ENCODE data around the gene ZNF407. TPM values are rescaled to one million over a fixed set of nuclear protein-coding genes. Genes with fewer than 3 reads are reported as not detected.

Gene ZNF407
- total RNA-seq, 2 donors from 2014 or later, result 11.7 to 22.2 TPM

DNA sequence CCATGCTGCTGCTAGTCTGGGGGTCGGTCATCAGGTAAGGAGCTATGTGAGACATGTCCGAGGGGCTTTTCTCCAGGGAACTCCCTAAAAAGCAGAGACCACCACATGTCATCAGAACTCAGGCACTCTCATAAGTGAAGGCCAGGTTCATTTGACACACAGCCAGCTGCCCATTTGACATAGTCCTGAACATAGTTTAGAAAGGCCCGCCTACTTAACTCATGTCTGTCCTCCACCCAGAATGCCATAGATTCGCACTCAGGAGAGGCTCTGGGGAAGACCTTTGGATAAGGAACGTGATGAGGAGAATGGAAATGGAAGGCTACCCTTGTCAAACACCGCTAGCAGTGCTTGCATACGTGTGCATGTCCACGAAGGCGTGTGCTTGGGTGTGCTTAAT is 454.1 kb downstream of the ZNF407 start:
- DNase-seq (ENCODE audit: low spot score), result no peak
- Histone ChIP-seq H3K27ac (no peak overlapping the region), H3K9me3 (no peaks in the 10 kb centered on the region), H3K4me3 (no peak overlapping the region), H3K36me3 (no peaks in the 10 kb centered on the region), H3K4me1 (replicated peaks) (no peaks in the 10 kb centered on the region), H3K27me3 (replicated peaks; ENCODE audit: insufficient read depth) (no peaks in the 10 kb centered on the region)
- TF ChIP-seq POLR2A (IDR thresholded peaks at IDR 0.05) (no peak), POLR2AphosphoS5 (IDR thresholded peaks at IDR 0.05) (no peak)
- TF ChIP-seq, protein P1, sequence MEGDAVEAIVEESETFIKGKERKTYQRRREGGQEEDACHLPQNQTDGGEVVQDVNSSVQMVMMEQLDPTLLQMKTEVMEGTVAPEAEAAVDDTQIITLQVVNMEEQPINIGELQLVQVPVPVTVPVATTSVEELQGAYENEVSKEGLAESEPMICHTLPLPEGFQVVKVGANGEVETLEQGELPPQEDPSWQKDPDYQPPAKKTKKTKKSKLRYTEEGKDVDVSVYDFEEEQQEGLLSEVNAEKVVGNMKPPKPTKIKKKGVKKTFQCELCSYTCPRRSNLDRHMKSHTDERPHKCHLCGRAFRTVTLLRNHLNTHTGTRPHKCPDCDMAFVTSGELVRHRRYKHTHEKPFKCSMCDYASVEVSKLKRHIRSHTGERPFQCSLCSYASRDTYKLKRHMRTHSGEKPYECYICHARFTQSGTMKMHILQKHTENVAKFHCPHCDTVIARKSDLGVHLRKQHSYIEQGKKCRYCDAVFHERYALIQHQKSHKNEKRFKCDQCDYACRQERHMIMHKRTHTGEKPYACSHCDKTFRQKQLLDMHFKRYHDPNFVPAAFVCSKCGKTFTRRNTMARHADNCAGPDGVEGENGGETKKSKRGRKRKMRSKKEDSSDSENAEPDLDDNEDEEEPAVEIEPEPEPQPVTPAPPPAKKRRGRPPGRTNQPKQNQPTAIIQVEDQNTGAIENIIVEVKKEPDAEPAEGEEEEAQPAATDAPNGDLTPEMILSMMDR (IDR thresholded peaks at IDR 0.05), result no peak
- 90% methylated on average over 9 of the region's 9 CpGs for WGBS
- intact Hi-C loops (cut with DNase I), result no loop called here

DNA sequence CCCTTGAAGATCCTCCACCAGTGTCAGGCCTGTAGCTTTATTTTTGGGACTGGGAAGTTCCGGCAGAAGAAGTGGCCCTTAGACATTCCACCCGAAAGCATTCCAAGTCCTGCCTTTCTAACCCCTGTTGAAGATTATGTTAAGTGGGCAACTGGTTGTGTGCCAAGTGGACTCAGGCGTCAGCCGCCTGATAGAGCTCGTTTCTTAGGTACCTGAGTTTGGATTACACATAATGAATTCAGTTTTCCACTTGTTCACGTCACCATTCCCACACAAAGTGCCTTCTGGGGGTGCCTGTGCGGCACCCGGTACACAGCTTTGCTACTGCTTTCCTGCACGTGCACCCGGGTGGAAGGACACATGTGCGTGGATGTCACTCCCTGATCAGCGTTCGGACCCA is 454.8 kb downstream of the ZNF407 start:
- intact Hi-C loops (cut with DNase I), result no loop called here
- Histone ChIP-seq H3K4me1 (replicated peaks) (no peaks in the 10 kb centered on the region), H3K4me3 (no peak overlapping the region), H3K27ac (no peak overlapping the region), H3K9me3 (no peaks in the 10 kb centered on the region), H3K36me3 (no peaks in the 10 kb centered on the region), H3K27me3 (replicated peaks; ENCODE audit: insufficient read depth) (no peaks in the 10 kb centered on the region)
- WGBS, result 96% methylated on average over 13 of the region's 13 CpGs
- TF ChIP-seq POLR2AphosphoS5 (IDR thresholded peaks at IDR 0.05), result no peak
- TF ChIP-seq, protein P1 (IDR thresholded peaks at IDR 0.05), result no peak
- no peak for DNase-seq (ENCODE audit: low spot score)

DNA sequence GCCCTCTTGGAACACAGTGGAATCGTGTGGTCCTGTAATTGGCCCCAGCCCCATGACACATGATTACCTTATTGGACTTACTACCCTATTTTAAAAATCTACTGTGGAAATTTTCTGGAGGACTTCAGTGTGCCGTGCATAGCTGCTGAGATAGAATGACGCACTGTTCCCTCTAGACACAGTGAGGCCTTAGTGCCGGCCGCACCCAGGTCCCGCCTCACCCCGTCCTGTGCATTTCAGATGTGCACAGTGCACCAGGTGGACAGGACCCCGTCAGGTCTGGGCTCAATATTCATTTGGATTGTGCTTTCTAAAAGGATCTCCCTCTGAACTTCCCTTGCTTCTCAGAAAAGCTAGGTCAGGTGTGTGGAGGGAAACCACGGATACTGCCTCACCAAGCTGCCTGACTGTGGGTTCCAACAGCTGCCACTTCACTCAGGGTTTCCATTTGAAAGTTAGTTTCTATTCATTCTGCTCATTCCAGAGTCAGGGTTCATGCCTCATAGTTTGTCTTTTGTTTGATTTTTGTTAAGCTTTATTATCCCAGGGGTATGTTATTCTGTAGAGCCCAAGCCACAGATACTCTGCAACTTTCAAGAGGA is 455.5 kb downstream of the ZNF407 start:
- Histone ChIP-seq H3K27me3 (replicated peaks; ENCODE audit: insufficient read depth) (no peaks in the 10 kb centered on the region), H3K4me3 (no peak overlapping the region), H3K36me3 (no peaks in the 10 kb centered on the region), H3K27ac (no peak overlapping the region), H3K4me1 (replicated peaks) (no peaks in the 10 kb centered on the region), H3K9me3 (no peaks in the 10 kb centered on the region)
- no peak for DNase-seq (ENCODE audit: low spot score)
- no peak for TF ChIP-seq POLR2AphosphoS5 (IDR thresholded peaks at IDR 0.05)
- no peak for TF ChIP-seq POLR2A (IDR thresholded peaks at IDR 0.05)
- TF ChIP-seq, protein P1 (IDR thresholded peaks at IDR 0.05), result no peak
- 95% methylated on average over 9 of the region's 9 CpGs for WGBS
- intact Hi-C loops (cut with DNase I), result no loop called here

DNA sequence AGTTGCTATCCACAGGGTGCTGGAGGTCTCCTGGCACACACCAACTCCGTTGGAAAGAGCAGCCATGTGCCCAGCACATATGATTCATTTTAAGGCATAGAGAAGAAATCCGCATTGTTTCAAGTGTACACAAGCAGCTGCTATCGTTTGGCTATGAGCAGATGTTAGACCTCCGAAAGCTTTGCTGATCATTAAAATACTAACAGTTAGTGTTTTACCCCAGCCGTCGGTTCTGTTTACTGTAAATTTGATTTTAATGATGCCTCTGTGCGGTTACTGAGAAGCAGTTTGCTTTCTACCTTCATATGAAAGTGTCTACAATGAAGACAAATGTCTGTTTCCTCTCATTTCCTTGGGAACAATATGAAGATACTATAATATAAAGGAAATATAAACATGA is 456.4 kb downstream of the ZNF407 start:
- WGBS, result 60% methylated on average over 7 of the region's 7 CpGs
- DNase-seq (ENCODE audit: low spot score), result no peak
- Histone ChIP-seq H3K36me3 (no peaks in the 10 kb centered on the region), H3K4me3 (no peak overlapping the region), H3K9me3 (no peaks in the 10 kb centered on the region), H3K27ac (no peak overlapping the region), H3K27me3 (replicated peaks; ENCODE audit: insufficient read depth) (no peaks in the 10 kb centered on the region), H3K4me1 (replicated peaks) (no peaks in the 10 kb centered on the region)
- TF ChIP-seq POLR2A (IDR thresholded peaks at IDR 0.05) (no peak), POLR2AphosphoS5 (IDR thresholded peaks at IDR 0.05) (no peak)
- TF ChIP-seq, protein P1 (IDR thresholded peaks at IDR 0.05), result no peak
- intact Hi-C loops (cut with DNase I), result no loop called here

DNA sequence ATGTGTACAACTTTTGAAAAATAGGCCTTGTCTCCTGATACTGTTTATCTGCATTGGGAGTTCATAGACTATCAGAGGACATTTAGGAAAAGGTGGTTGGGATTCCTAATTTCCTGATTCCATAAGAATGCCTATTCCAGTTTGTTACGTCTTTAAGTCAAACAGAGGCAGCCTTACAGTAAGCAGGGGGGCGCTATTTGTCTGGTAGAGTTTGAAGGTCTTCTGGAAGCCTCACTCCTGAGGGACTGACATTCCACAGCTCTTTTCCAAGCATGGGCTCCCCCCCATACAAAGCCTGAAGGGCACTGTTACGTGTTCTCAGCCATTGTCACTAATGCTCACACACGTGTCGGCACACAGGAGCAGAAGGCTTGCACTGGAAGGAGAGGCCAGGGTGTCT is 456.9 kb downstream of the ZNF407 start:
- WGBS, result 94% methylated on average over 5 of the region's 5 CpGs
- intact Hi-C loops (cut with DNase I), result no loop called here
- no peak overlapping the region for H3K4me3 ChIP-seq
- H3K27me3 ChIP-seq (replicated peaks; ENCODE audit: insufficient read depth), result no peaks in the 10 kb centered on the region
- DNase-seq (ENCODE audit: low spot score), result no peak
- TF ChIP-seq POLR2A (IDR thresholded peaks at IDR 0.05) (no peak), POLR2AphosphoS5 (IDR thresholded peaks at IDR 0.05) (no peak)
- TF ChIP-seq, protein P1 (IDR thresholded peaks at IDR 0.05), result no peak
- no peaks in the 10 kb centered on the region for H3K4me1 ChIP-seq (replicated peaks)
- no peak overlapping the region for H3K27ac ChIP-seq
- no peaks in the 10 kb centered on the region for H3K9me3 ChIP-seq
- no peaks in the 10 kb centered on the region for H3K36me3 ChIP-seq
